NCI-H524 treated with DMSO at 0.1 percent for 48 hours (cell line): ENCODE data around the gene TMEM150A.
"Not testable (repeated sequence)": the region's sequence is repeated elsewhere in the genome, so short reads cannot be mapped to it uniquely, and the experiment has no call there.

Experiments
- DNase-seq: peaks from one replicate; lab custom pipeline; 2025; lab: John Stamatoyannopoulos, UW

Gene TMEM150A

GRCh38 chr2:85611705-85612587, 9.4 kb upstream of the TMEM150A start, which contains the start of gene C2orf68:
C2orf68 (minus strand) TSS chr2:85612066; CDS start chr2:85611984, 82 bp downstream.
- peak; percentile 49 for DNase-seq

- DNase-seq, result no peak
These were observed 8.8 kb upstream of the TMEM150A start for GRCh38 chr2:85611217-85611704.

- DNase-seq, result no peak
These were observed 5.0 kb upstream of the TMEM150A start for GRCh38 chr2:85607268-85608215.

- DNase-seq, result no peak
These were observed 3.6 kb upstream of the TMEM150A start for GRCh38 chr2:85606116-85606455.

GRCh38 chr2:85605406-85606115, 3.1 kb upstream of the TMEM150A start:
- no peak for DNase-seq

- no peak for DNase-seq
These were observed 2.3 kb upstream of the TMEM150A start for GRCh38 chr2:85604568-85605339.

GRCh38 chr2:85604133-85604444, 1.6 kb upstream of the TMEM150A start:
- not testable (repeated sequence) for DNase-seq

GRCh38 chr2:85601771-85602475, 575 bp downstream of the TMEM150A start:
- DNase-seq, result no peak

- DNase-seq, result no peak
These were observed 1.3 kb downstream of the TMEM150A start for GRCh38 chr2:85600951-85601770.

- no peak for DNase-seq
These were observed 2.3 kb downstream of the TMEM150A start for GRCh38 chr2:85600235-85600575.

GRCh38 chr2:85599468-85600234, 2.8 kb downstream of the TMEM150A start:
- DNase-seq, result no peak

- no peak for DNase-seq
These were observed 3.7 kb downstream of the TMEM150A start for GRCh38 chr2:85598594-85599340.

GRCh38 chr2:85597241-85597640, 5.3 kb downstream of the TMEM150A start:
- no peak for DNase-seq

GRCh38 chr2:85596486-85597143, 5.9 kb downstream of the TMEM150A start:
- no peak for DNase-seq

GRCh38 chr2:85596026-85596333, 6.5 kb downstream of the TMEM150A start:
- DNase-seq, result no peak

GRCh38 chr2:85595301-85596025, 7.0 kb downstream of the TMEM150A start, which contains the start of gene RNF181:
RNF181 (plus strand) TSS chr2:85595745; CDS start chr2:85595764, 19 bp downstream.
- peak; percentile 94 for DNase-seq

GRCh38 chr2:85594715-85595300, 7.7 kb downstream of the TMEM150A start:
- no peak for DNase-seq
